ENCODE measurements around the gene WDR36.

The WDR36 gene

DNA sequence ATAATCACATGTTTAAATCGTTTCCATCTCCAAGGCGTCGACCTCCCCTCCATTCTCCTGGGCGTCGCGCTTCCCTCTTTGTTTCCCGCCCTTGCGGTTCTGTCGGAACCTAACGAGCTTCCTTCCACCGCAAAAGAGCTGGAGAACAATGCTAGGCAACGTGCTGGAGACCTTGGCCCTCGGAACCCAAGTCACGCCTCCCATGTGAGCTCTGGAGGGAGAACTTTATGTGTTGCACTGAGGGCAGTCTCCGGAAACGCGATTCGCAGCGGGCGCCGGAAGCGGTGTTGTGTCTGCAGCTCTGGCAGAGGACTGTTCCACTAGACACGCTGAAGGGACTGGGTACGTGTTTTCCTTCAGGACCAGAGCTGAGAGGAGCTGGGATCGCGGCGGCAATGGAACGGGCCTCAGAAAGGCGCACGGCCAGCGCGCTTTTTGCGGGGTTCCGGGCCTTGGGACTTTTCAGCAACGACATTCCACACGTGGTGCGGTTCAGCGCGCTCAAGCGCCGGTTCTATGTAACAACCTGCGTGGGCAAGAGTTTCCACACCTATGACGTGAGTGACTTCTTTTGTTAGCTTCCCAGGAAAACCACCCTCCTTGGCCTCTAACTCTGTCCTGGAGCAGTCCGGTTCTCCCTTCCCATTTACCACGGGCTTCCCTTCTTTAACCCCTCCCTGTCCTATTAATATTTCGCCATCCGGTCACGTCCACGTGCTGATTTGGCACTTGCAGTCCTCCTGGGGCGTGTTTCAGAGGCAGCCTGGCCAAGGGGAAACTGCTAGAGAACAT, at the start of gene WDR36:
Gene WDR36, plus strand, starts transcription at position 287 of the 792 bp plus-strand sequence. Its CDS starts 109 bp downstream, at position 396.
- DNase-seq (ENCODE audit: low read depth in 3 of 3): peak; percentile 80 to 83 (median 83)

DNA sequence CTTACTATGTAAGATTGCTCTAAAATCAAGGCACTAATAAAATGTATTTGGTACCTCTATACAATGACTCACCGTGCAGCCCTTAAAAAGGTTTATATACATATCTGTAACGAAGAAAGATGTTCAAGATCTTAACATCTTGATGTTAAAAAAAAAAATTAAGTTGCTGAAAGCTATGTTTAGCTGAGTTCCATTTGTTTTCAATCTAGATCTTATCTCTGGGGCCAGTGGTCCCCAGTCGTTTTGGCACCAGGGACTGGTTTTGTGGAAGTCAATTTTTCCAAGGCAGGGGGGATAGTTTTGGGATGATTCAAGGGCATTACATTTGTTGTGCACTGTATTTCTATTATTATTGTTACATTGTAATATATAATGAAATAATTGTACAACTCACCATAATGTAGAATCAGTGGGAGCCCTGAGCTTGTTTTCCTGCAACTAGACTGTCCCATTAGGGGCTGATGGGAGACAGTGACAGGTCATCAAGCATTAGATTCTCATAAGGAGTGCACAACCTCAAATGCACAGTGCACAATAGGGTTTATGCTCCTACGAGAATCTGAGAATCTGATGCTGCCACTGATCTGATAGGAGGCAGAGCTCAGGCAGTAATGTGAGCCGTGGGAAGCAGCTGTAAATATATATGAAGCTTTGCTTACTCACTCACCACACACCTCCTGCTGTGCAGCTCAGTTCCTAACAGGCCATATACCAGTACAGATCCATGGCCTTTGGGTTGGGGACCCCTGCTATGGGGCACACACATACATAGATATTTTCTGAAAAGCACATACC, 48.2 kb upstream of the WDR36 start:
- DNase-seq (ENCODE audit: low read depth in 3 of 3): no peak

DNA sequence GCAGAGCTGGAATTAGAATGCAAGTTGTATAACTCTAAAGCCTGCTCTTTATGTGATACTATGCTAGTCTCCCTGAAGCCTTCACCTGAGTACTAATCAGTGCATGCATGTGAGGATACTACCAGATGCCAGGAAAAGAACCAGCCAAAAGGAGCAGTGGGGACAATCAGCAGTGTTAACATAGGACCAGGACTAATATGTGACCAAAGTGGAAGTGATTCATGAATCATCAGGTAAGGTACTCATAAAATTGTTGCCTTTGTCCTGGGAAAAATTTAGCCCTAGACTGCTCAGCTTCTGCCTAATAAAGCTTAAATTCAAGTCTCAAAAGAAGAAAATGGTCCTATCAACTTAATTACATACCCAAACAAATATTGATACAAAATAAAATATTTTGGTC, 34.1 kb upstream of the WDR36 start:
- no peak for DNase-seq (ENCODE audit: low read depth in 3 of 3)

DNA sequence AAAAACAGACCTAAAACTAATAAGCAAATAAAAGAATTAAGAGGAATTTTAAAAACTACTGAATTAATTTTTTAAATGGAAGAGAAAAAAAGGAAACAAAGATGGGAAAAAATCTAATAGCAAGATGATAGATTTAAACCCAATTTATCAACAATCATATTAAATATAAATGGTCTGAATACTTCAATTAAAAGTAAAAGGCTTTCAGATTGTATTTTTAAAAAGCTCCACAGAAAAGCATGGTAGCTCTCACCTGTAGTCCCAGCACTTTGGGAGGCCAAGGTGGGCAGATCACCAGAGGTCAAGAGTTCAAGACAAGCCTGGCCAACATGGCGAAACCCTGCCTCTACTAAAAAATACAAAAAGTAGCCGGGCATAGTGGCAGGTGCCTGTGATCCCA, 32.0 kb upstream of the WDR36 start:
- DNase-seq (ENCODE audit: low read depth in 3 of 3): no peak

DNA sequence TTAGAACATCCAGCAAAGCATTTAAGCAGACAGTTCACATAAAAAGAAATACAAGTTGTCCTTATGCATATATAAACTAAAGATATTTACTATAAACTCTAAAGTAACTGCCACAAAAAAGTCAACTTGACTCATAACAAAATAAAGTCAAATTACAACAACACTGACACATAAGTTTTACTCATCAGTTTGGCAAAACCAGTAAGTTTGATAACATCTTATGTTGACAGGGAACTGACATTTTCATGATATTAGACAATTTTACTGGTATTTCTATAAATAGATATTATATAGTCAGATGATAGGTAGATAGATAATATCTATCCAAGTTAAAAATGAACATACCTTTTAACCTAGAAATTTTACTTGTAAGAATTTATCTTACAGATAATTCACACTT, 30.5 kb upstream of the WDR36 start:
- no peak for DNase-seq (ENCODE audit: low read depth in 3 of 3)

DNA sequence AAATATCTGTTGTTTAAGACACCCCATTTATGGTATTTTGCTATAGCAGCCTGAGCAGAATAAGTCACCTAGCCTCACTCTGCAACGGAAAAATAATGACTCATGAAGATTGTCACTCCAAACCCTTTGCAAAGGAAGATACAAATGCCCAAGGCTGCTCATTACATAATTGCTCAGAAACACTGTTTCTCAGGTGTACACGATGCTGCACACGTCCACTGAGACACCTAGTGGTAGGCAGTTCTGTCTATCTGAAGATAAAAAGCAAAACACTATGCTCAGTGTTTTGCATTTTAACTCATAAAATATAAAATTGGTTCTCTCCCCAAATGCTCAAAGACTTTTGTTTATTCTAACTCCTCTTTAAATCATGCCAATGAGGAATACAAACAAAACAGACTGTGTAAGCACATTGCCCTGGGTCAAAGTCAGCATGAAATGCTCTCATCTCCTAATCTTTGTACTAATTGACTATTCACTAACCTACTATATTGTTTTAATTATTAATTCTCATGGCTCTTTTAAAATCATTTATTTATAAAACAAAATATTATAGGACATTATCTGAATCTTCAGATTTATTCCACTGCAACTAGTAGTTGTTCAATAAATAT, 28.3 kb upstream of the WDR36 start:
- DNase-seq (ENCODE audit: low read depth in 3 of 3): no peak

DNA sequence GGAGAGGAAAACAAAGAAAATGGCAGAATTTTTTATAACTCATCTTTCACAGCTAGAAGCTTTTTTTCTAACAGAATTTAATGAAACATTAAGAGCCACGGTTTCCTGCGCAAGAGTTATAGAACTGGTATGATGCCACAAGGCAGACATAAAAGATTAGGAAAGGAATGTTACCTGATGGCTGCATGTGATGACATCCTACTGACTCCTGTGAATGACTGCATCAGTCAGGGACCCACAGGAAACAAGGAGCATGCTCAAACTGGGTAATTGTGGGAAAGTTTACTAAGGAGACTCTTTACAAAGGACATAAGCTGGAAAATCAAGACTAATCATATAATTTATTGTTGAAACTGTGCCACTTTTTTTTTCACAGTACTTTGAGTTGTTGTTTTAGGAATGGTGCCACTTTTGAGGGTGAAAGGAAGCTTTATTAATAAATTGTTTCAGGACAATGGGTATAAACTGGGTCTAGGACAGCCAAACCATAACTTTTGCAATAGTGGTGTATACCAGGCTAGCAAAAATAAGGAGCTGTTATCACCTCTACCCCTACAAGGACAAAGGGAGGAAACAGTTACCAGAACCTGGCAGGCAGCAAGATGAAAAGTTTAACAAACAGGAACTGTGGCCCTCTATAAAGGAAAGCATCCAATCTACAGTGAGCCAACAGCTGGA, 25.7 kb upstream of the WDR36 start:
- DNase-seq (ENCODE audit: low read depth in 3 of 3): no peak

DNA sequence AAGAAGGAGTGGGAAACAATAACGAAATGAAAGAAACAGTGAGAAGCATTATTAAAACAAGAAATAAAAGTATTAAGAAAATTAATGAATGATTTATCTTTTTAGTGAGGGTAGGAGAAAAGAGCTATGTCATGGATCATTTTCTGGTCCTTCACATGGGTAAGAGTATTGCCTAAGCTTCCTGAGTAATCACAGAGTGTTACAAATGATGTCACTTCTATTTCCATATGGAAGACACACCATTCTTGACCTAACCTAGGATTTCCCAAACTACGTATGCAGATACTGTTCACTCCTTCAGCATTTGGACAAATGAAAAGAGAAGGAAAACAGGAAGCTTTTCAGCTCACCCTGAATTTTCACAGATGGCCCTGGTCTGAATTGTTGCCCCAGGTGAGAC, 23.9 kb upstream of the WDR36 start:
- DNase-seq (ENCODE audit: low read depth in 3 of 3): no peak

DNA sequence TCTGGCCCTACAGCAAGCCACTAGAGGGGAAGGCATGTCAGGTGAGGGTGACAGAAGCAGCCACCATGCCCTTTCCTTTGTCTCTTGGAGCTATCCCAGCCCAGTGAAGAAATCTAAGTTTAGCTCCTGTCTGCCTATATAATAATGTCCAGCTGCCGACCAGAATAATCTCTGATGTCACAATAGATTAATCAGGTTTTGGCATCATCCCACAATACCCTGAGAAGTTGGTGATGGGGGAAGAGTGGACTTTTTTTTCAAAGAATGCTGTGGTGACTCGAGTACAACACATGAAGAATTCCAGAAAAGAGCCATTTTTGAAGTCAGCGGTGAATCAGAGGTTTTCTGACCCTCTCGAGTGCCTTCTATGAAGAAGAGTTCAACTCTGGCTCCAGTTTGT, 22.3 kb upstream of the WDR36 start:
- no peak for DNase-seq (ENCODE audit: low read depth in 3 of 3)

DNA sequence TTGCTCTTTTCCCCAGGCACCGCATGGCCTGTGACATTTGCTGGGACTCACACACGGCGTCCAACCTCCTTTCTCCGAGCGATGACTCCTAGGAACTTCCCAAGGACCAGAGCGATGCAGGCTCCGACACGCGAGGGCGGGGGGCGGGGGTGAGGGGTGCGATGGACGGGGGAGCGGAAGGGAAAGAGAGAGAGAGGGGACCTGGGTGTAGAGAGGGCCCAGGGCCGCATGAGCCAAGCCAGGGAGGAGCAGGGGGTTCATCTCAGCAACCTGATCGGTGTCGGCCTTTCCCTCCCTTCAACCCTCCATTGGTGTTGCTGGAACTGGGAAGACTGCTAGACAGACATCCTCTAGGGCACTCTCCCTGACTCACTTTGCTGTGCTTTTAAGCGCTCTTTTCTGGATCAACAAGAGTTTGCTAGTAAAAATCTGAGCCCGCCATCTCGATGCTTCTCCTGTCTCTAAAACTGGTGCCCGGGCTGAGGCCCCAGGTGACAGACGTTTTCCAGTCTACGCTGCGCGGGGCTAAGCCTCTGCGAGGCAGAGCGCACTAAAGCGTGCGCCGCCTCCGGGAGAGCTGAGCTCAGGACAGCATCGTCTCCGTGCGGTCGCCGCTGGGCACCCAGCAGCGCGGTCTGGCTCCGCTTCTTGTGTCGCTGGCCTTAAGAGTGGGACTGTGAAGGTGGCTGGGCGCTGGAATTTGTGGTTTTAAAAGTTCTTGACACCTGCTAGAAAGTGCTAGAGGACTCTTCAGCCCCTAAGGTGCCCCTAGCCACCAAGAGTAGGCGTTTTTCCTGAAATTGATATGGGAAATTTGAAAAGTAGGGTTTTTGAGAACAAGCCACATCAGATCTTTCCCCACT, 21.6 kb upstream of the WDR36 start:
- DNase-seq (ENCODE audit: low read depth in 3 of 3): no peak

DNA sequence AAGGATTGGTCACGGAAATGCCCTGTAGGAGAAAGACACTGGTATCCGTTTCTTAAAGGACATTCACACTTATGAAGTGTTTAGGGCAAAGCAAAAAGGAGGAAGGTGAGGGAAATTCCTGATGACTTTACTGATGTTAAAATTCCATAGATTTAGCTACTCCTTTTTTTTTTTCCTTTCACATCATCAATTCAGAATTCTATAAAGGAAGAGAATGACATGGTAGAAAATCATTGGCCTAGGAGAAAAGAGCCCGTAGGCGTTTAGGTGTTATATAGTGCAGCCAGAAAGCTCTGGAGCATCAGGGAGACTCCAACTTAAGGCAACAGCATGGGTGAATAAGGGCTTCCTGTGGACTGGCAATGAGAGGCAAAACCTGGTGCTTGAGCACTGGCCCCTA, 20.7 kb upstream of the WDR36 start, which contains the start of gene TSLP:
Gene TSLP, plus strand, starts transcription at position 301 of the 400 bp plus-strand sequence. CDS start 178 bp downstream, outside the sequence.
- no peak for DNase-seq (ENCODE audit: low read depth in 3 of 3)

DNA sequence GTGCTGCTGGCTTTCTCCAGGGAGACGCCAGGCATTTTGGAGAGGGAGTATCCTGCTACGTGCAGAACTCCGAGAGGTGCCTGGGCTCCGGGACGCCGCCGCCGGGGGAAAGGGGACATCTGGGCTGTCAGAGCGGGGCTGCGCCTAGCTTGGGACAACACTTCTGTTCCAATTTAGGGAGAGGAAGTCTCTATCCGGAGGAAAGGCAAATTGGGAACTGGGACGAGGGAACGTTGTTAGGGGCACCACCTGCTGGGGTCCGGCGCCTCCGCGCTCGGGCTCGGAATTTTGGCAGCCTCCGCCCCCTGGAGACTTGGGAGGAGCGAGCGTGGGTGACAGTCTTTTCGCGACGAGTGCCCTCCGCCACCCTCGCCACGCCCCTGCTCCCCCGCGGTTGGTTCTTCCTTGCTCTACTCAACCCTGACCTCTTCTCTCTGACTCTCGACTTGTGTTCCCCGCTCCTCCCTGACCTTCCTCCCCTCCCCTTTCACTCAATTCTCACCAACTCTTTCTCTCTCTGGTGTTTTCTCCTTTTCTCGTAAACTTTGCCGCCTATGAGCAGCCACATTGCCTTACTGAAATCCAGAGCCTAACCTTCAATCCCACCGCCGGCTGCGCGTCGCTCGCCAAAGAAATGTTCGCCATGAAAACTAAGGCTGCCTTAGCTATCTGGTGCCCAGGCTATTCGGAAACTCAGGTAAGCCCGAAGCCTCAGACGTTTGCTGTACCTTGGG, 19.0 kb upstream of the WDR36 start:
- DNase-seq (ENCODE audit: low read depth in 3 of 3): peak; percentile 37 to 59 (median 43)

DNA sequence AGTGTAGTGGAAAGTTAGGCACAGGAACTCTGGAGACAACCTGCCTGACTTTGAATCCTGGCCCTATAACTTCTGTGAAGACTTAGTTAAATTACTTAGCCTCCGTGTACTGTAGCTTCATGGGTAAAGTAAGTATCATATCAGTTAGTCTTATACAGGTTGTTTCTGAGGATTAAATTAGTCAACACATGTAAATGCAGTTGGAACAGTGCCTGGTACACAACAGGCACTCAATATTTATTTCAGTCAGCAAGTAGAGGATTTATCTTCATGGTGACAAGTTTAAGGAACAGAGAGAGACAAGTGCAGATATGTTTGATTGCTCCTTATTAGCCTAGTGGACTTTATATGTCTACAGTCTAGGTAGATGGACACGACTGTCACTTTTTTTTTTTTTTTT, 17.9 kb upstream of the WDR36 start:
- DNase-seq (ENCODE audit: low read depth in 3 of 3): no peak

DNA sequence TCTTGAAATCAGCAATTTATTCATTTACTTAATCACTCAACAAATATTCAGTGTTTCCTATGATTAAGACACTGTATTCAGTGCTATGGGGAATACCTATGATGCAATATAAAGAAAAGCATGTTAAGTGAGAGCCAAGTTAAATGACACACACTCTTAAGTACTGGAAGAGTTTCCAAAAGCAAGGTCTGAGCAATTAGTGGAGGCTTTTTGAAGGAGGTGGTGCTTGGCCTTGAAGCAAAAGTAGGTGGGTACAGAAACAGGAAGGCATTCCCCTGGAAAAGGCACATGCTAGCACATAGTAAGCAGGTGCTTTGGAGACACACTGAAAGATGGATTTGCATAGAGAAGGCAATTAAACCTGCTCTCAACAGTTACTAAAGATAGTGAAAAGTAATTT, 16.6 kb upstream of the WDR36 start:
- no peak for DNase-seq (ENCODE audit: low read depth in 3 of 3)

DNA sequence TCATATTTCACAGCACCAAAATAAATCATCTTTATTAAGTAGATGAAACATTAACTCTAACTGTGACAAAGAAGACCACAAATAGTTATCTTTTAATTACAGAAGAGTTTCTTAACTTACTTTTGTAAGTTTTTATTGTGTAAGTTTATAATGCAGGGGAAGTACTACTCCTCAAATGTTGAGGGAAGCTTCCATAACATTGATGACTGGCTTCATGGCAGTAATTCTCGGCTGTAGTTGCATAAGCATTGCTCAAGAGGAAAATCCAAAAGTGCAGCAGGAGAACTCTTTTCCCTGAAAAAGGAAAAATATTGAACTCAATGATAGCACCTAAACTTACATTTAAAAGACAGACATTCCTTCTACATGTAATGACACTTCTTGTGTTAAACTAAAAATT, 16.1 kb upstream of the WDR36 start:
- no peak for DNase-seq (ENCODE audit: low read depth in 3 of 3)

DNA sequence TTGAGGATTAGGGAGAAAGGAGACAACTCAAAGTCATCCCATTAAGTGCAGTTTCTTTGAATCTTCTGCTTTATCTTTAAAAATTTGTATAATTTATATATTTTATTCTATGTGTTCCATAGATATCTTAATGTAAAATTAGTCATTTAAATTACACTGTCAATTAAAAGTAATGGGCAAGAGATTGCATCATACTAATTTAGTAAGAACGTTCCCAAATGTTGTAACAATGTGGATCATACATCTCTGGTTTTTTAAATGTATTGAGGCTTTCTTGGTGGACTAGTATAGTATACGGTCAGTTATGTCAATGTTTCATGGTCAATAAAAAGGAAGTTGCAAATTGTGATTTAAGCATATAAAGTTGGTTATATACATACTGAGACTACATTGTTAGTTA, 14.5 kb upstream of the WDR36 start:
- DNase-seq (ENCODE audit: low read depth in 3 of 3): no peak

DNA sequence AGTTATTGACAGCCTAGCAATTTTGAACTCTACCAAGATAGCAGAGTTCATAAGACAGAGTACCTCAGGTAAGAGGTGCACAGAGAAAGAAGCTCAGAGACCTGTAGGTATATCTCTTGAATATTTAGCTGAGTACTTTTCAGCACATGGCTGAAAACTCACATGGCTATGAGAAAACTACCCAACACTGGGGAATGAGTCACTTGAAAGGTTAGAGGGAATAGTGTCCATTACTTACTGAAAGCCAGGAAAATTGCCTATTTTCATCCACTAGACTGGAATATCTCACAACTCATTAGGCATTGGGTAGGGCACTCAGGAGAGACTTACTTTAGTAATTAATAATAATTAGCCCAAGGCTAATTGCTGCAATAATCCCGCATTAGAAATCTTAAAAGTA, 12.3 kb upstream of the WDR36 start:
- no peak for DNase-seq (ENCODE audit: low read depth in 3 of 3)

DNA sequence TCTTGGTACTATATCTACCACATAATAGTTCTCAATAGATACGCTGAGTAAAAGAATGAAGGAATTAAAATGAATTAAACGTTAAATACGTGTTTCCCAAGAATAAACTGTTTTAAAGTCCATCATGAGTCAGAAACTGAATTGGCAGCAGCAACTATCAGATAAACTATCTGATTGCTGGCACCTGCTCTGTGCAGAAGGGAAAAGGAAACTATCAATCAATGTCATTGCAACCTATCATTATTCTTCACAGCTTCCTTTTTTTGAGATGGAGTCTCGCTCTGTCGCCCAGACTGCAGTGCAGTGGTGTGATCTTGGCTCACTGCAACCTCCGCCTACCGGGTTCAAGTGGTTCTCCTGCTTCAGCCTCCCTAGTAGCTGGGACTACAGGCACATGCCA, 8.8 kb upstream of the WDR36 start:
- DNase-seq (ENCODE audit: low read depth in 3 of 3): no peak

DNA sequence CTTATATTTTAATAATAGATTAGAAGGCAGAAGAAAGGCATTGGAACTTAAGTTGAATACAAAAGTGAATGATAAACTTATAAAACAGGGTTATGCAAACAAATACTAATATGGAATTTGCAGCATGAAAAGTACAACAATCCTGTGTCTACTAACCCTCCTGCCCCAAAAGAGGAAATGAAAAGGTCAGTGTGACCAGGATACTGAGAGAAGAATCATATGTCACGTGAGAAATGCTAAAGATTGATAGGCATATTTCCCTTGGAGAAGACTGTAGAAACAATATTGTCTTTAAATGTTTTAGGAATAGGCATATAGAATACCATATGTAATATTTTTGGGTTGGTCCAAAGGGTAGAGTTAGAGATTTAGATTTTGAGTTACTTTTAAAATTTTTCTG, 3.8 kb downstream of the WDR36 start:
- no peak for DNase-seq (ENCODE audit: low read depth in 3 of 3)

DNA sequence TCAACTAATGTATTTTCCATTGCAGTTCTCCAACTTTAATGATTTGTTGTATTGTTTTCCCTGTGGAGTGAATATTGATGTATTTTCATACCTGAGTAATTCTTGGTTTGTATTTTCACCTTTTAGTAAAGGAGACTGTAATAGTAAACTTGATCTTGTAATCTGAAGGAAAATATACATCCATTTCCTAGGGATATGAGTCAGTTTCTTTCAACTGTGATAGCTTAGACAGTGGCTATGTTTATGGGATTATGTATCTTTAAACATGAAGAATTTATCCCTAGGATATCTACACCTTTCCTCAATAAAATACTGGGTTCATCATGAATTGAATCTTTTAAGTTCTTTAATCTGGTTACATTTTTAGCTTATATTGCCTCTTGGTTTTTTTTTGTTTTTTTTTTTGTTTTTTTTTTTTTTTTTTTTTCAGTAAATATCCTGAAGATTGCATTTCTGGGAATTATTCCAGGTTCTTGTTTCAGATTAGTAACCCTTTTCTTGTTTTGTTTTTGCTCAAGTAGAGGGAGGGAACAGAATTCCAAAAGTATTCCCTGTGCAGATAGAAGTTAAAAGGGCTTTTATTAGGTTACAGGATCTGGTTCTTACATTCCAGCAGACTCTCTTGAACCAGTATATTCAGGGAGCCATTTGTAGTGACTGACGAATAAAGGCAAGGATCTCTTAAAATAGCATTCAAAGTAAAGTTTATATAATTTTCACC, 7.1 kb downstream of the WDR36 start:
- no peak for DNase-seq (ENCODE audit: low read depth in 3 of 3)
